Cardiac muscle cell (in vitro differentiated cells and primary cell): ENCODE measurements around the gene SERAC1. TPM values are rescaled to one million over a fixed set of nuclear protein-coding genes. Genes with fewer than 3 reads are reported as not detected.

Experiments used
- DNase-seq, 2 donors: peaks; one replicate each; pipeline versions ENCODE4 v3.0.0 to v3.0.0-alpha.2; 2010 to 2017; ENCODE audit warnings: low read depth in 1 of 2, low spot score in 1 of 2
- H3K27ac ChIP-seq: fragments of 200-600 bp; sonication (generic); 2 replicates; pipeline ENCODE4 v1.5.1; 2016
- H3K27me3 ChIP-seq: fragments of 200-600 bp; sonication (generic); 2 replicates; pipeline ENCODE4 v1.6.0; 2016; ENCODE audit warnings: control low read depth
- H3K36me3 ChIP-seq: fragments of 200-600 bp; sonication (generic); 2 replicates; pipeline ENCODE4 v1.5.1; 2016; ENCODE audit warnings: control low read depth
- H3K4me1 ChIP-seq: fragments of 200-600 bp; sonication (generic); 2 replicates; pipeline ENCODE4 v1.8.1; 2017; ENCODE audit warnings: low read depth, mild to moderate bottlenecking, mixed run types
- H3K4me3 ChIP-seq: fragments of 200-600 bp; sonication (generic); 2 replicates; pipeline ENCODE4 v1.5.1; 2016; ENCODE audit warnings: mild to moderate bottlenecking
- H3K9me3 ChIP-seq: fragments of 200-600 bp; sonication (generic); 2 replicates; pipeline ENCODE4 v1.5.1; 2017; ENCODE audit warnings: low read depth, mild to moderate bottlenecking, control low read depth
- polyA plus RNA-seq: library from polyadenylated mRNA; unstranded; fragments of >200 nt; fragmentation: Nextera tagmentation; extraction: Ambion mirVana; gene quantifications from 2 replicates; pipeline ENCODE4 v1.2.1, GENCODE V29; 2016
- total RNA-seq: library from RNA; depleted of rRNA; stranded (reverse); fragments of >200 nt; gene quantifications from 2 replicates; pipeline ENCODE4 v1.2.3, GENCODE V29; 2016
- TF ChIP-seq, protein P1 (sequence below): IDR thresholded peaks from 2 replicates; pipeline ENCODE4 v1.5.1; 2012; ENCODE audit warnings: low read depth, mild to moderate bottlenecking, low read length

The SERAC1 gene
- total and polyA plus RNA-seq, 2 experiments from 2014 or later, result 8.7 to 10.2 TPM

DNA sequence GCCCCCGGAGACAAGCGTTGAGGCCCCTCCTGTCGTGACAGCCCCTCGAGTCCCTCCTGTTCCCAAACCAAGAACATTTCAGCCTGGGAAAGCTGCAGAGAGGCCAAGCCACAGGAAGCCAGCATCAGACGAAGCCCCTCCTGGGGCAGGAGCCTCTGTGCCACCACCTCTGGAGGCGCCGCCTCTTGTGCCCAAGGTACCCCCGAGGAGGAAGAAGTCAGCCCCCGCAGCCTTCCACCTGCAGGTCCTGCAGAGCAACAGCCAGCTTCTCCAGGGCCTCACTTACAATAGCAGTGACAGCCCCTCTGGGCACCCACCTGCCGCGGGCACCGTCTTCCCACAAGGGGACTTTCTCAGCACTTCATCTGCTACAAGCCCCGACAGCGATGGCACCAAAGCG, 72.4 kb downstream of the SERAC1 start:
- DNase-seq, result no peak
- Histone ChIP-seq H3K27ac (no peak overlapping the region), H3K27me3 (no peaks in the 10 kb centered on the region), H3K4me3 (no peak overlapping the region), H3K4me1 (no peaks in the 10 kb centered on the region), H3K9me3 (no peaks in the 10 kb centered on the region), H3K36me3 (no peaks in the 10 kb centered on the region)
- TF ChIP-seq, protein P1, sequence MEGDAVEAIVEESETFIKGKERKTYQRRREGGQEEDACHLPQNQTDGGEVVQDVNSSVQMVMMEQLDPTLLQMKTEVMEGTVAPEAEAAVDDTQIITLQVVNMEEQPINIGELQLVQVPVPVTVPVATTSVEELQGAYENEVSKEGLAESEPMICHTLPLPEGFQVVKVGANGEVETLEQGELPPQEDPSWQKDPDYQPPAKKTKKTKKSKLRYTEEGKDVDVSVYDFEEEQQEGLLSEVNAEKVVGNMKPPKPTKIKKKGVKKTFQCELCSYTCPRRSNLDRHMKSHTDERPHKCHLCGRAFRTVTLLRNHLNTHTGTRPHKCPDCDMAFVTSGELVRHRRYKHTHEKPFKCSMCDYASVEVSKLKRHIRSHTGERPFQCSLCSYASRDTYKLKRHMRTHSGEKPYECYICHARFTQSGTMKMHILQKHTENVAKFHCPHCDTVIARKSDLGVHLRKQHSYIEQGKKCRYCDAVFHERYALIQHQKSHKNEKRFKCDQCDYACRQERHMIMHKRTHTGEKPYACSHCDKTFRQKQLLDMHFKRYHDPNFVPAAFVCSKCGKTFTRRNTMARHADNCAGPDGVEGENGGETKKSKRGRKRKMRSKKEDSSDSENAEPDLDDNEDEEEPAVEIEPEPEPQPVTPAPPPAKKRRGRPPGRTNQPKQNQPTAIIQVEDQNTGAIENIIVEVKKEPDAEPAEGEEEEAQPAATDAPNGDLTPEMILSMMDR, result no peak

DNA sequence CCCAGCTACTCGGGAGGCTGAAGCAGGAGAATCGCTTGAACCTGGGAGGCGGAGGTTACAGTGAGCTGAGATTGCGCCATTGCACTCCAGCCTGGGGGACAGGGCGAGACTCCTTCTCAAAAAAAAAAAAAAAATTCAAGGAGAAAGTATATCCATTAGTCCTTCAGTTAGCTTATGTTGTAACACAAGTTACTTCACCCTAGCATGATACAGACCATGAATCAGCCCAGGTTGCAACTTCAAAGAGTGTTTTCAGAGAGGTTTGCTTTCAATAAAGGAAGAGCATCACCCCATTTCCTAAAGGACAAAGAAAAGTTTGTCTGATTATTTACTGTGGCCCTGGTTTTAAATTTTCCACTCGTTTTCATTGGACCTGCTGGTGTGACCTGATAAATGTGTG, 73.0 kb downstream of the SERAC1 start:
- Histone ChIP-seq H3K4me3 (no peak overlapping the region), H3K27me3 (no peaks in the 10 kb centered on the region), H3K27ac (no peak overlapping the region), H3K36me3 (no peaks in the 10 kb centered on the region), H3K4me1 (no peaks in the 10 kb centered on the region), H3K9me3 (no peaks in the 10 kb centered on the region)
- no peak for DNase-seq
- TF ChIP-seq, protein P1, result no peak

DNA sequence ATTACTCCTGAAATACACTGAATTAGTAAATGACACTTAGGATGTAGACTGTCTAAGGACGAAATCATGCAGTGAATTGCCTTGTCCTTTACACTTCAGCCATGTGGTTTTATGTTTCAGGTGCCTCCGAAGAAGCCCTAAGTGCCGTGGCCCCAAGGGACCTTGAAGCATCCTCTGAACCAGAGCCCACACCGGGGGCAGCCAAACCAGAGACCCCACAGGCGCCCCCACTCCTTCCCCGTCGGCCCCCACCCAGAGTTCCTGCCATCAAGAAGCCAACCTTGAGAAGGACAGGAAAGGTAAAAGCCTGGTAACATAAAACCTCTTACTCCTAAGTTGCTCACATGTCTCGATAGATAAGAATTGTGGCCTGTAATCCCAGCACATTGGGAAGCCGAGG, 75.3 kb downstream of the SERAC1 start:
- no peaks in the 10 kb centered on the region for H3K36me3 ChIP-seq
- TF ChIP-seq, protein P1, result no peak
- H3K27me3 ChIP-seq, result no peaks in the 10 kb centered on the region
- no peaks in the 10 kb centered on the region for H3K9me3 ChIP-seq
- H3K4me1 ChIP-seq, result no peaks in the 10 kb centered on the region
- H3K27ac ChIP-seq, result no peak overlapping the region
- no peak for DNase-seq
- no peak overlapping the region for H3K4me3 ChIP-seq

DNA sequence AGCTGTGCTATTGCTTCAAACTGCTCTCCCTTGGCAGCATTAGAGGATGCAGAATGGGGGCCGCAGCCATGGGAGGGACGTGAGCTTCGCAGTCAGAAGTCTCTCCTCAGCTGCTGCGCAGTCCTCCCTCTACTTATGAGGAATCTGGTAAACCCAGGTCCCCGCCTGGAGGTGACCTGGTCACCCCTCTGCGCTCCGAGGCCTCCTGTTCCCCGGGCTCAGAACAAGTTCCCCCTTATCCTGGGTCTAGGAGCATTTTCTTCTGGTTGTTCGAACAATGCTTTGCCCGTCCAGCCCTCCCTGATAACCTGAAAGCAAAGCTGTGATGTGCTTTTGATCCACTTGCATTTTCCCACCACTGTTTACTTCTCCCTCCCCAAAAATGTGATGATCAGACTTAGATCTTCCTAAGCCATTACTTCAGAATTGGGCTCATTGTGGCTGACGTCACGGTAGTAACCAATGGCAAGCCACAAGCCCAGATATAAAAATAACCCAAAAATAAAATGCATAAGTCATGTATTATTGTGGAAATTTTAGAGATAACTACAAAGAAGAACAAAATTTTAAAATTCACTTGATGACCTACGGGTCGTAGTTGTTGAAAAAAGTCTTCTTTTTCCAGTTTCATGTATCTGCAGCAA, 80.7 kb downstream of the SERAC1 start:
- no peak for DNase-seq
- Histone ChIP-seq H3K4me3 (no peak overlapping the region), H3K36me3 (no peaks in the 10 kb centered on the region), H3K9me3 (no peaks in the 10 kb centered on the region), H3K4me1 (no peaks in the 10 kb centered on the region), H3K27me3 (no peaks in the 10 kb centered on the region), H3K27ac (no peak overlapping the region)
- TF ChIP-seq, protein P1, result no peak

DNA sequence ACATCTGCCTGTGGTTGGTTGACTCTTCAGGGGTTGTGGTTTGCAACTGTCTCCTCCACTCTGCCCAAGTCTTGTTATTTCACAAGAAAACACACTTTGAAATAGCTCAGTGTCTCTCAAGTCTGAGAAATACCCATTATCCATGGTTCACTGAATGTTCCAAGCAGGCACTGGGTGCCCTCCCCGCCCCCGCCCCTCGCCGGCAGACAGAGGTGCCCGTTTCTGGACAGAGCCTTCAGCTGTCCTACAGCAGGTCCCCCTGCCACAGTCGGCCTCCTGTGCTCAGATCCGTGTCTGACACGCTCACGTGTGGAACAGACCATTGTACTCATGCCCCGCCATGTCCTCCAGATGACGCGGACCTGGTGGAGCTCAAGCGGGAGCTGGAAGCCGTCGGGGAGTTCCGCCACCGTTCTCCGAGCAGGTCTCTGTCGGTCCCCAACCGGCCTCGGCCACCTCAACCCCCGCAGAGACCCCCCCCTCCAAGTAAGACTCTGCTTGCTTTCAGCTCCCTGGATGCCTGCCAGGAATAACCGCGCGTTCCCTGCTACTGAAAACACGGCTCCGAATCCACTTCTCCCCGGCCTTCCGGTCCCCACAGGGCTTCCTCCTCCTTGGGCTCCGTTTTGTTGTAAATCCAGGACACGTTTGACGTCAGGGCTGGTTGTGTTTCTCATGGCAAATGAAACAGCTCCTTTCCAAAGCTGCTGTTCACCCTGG, 81.4 kb downstream of the SERAC1 start:
- no peaks in the 10 kb centered on the region for H3K36me3 ChIP-seq
- TF ChIP-seq, protein P1, result no peak
- no peaks in the 10 kb centered on the region for H3K9me3 ChIP-seq
- H3K27me3 ChIP-seq, result no peaks in the 10 kb centered on the region
- no peak overlapping the region for H3K27ac ChIP-seq
- peak in 1 of 2 donors; percentile 40 for DNase-seq
- no peak overlapping the region for H3K4me3 ChIP-seq
- H3K4me1 ChIP-seq, result no peaks in the 10 kb centered on the region
